ENCODE data around the gene DNER.

DNER gene

GRCh38 chr2:229485857-229486256 lies 228.5 kb downstream of the DNER start:
- no peak for DNase-seq

GRCh38 chr2:229477269-229477755 lies 237.0 kb downstream of the DNER start:
- DNase-seq = no peak

GRCh38 chr2:229475778-229476177 lies 238.6 kb downstream of the DNER start:
- DNase-seq = no peak

- no peak for DNase-seq
Measured at GRCh38 chr2:229474125-229474524, 240.2 kb downstream of the DNER start.

GRCh38 chr2:229470781-229471180 lies 243.6 kb downstream of the DNER start:
- no peak for DNase-seq

GRCh38 chr2:229467783-229468182 lies 246.6 kb downstream of the DNER start:
- DNase-seq = no peak

GRCh38 chr2:229463841-229464346 lies 250.5 kb downstream of the DNER start:
- no peak for DNase-seq

GRCh38 chr2:229462112-229462511 lies 252.2 kb downstream of the DNER start:
- no peak for DNase-seq

GRCh38 chr2:229456091-229456490 lies 258.3 kb downstream of the DNER start:
- no peak for DNase-seq

GRCh38 chr2:229454934-229455631 lies 259.3 kb downstream of the DNER start:
- DNase-seq = no peak

- DNase-seq = no peak
Measured at GRCh38 chr2:229453230-229453629, 261.1 kb downstream of the DNER start.

GRCh38 chr2:229451852-229452251 lies 262.5 kb downstream of the DNER start:
- DNase-seq = no peak

- DNase-seq = no peak
Measured at GRCh38 chr2:229447227-229447626, 267.1 kb downstream of the DNER start.

GRCh38 chr2:229446350-229446749 lies 268.0 kb downstream of the DNER start:
- no peak for DNase-seq

GRCh38 chr2:229445501-229446211 lies 268.7 kb downstream of the DNER start:
- no peak for DNase-seq

- no peak for DNase-seq
Measured at GRCh38 chr2:229445019-229445418, 269.3 kb downstream of the DNER start.

GRCh38 chr2:229443546-229444268 lies 270.6 kb downstream of the DNER start:
- DNase-seq = no peak

- DNase-seq = no peak
Measured at GRCh38 chr2:229443141-229443540, 271.2 kb downstream of the DNER start.

GRCh38 chr2:229438430-229439159 lies 275.8 kb downstream of the DNER start:
- peak; percentile 16 to 50 for DNase-seq

- DNase-seq = no peak
Measured at GRCh38 chr2:229437467-229437866, 276.9 kb downstream of the DNER start.

GRCh38 chr2:229434187-229434586 lies 280.2 kb downstream of the DNER start:
- no peak for DNase-seq

GRCh38 chr2:229433351-229433750 lies 281.0 kb downstream of the DNER start:
- DNase-seq = no peak
